Hepatocyte (in vitro differentiated cells): ENCODE results near the gene RASL10B.

ENCODE experiments used
- EZH2 ChIP-seq: fragments of 200-600 bp; sonication (generic); IDR thresholded peaks from 2 replicates; pipeline ENCODE4 v1.6.1; 2016; ENCODE audit warnings: antibody characterized with exemption, mild to moderate bottlenecking, borderline replicate concordance
- EZH2phosphoT487 ChIP-seq: fragments of 200-600 bp; sonication (generic); IDR thresholded peaks from one replicate; pipeline ENCODE4 v1.6.1; 2018; ENCODE audit warnings: antibody characterized with exemption, mild to moderate bottlenecking, low read depth, moderate library complexity; ENCODE audit not compliant: unreplicated experiment, severe bottlenecking
- TF ChIP-seq, protein P1 (sequence below): fragments of 200-600 bp; sonication (generic); IDR thresholded peaks from 2 replicates; pipeline ENCODE4 v1.5.1; 2016; ENCODE audit warnings: antibody characterized with exemption, mild to moderate bottlenecking; ENCODE audit not compliant: poor library complexity

DNA sequence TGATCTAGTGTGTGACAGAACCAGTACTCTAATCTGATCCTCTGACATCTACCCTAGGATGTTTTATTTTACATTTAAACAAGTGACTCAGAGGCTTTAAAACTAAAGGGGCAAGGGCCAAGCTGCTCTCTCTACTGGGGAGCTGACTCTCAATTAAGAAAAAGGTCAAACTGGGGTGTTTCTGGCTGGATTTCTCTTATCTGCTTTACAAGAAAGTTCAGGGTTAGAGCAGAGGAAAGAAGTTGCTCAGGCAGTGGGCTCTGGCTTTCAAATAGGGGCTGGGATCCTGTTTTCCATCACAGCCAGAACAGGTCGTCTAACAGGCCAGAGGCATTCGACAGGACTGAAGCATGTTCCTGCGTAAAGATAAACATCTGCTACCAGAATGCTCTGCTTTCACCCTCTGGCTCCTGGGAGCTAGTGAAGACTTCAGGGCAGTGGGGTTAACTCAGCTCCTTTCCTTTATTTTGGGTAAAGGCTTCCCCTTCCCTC, 55.5 kb downstream of the RASL10B start:
- TF ChIP-seq, protein P1, sequence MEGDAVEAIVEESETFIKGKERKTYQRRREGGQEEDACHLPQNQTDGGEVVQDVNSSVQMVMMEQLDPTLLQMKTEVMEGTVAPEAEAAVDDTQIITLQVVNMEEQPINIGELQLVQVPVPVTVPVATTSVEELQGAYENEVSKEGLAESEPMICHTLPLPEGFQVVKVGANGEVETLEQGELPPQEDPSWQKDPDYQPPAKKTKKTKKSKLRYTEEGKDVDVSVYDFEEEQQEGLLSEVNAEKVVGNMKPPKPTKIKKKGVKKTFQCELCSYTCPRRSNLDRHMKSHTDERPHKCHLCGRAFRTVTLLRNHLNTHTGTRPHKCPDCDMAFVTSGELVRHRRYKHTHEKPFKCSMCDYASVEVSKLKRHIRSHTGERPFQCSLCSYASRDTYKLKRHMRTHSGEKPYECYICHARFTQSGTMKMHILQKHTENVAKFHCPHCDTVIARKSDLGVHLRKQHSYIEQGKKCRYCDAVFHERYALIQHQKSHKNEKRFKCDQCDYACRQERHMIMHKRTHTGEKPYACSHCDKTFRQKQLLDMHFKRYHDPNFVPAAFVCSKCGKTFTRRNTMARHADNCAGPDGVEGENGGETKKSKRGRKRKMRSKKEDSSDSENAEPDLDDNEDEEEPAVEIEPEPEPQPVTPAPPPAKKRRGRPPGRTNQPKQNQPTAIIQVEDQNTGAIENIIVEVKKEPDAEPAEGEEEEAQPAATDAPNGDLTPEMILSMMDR: no peak
- TF ChIP-seq EZH2 (no peak), EZH2phosphoT487 (no peak)
